Measurements from ENCODE around the gene PPM1L.

GRCh38 chr3:161025911-161026310 is 269.9 kb downstream of the PPM1L start:
- TF ChIP-seq CTCF (IDR thresholded peaks at IDR 0.05) = no peak
- TF ChIP-seq POLR2AphosphoS5 (IDR thresholded peaks at IDR 0.05) = no peak
